Measurements from ENCODE around the gene MATCAP1.

GRCh38 chr16:67169642-67170167 is 14.1 kb downstream of the MATCAP1 start:
- TF ChIP-seq CTCF (IDR thresholded peaks at IDR 0.05) = peak; percentile 10 to 54 (median 33)
- TF ChIP-seq POLR2A (IDR thresholded peaks at IDR 0.05) = no peak
